KG1 (cell line): ENCODE measurements around the gene SCARB2.
A peak's percentile ranks its signal among the peaks of the same experiment; 100 is the strongest.

Source experiments
- DNase-seq: peaks from one replicate; lab custom pipeline; 2025; lab: John Stamatoyannopoulos, UW

Gene SCARB2

DNA sequence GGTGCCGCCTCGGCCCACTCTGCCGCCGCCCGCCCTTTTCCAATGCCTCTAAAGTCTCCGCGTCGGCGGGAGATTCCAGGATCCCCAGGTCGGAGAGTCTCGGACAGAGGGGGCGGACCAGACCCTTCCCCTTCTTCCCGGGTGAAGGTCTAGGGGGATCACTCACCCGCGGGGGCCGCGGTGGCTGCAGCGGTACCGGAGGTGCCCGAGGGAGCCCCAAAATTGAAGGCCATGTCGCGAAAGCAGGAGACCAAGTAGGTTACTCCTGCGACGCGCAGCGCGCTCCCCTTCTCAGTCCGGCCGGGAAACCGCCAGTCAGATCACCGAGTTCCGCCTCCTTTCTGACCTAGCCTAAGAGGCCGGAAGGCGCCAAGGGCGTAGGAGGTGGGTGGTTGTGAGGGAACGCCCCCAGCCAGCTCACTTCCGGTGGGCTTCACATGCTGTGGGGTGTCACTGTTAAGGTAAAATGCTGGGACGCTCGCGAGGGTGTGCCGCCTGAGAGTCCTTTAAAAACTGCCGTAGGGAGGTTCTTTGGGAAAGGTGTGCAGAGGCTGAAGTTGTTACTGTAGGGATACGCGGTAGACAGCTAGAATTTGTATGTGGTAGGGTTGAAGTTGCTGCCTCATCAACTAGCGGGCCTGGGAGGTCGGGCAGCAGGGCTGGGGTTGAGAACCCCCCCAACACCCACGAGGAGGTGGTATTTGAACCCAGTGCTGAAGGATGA is 65.3 kb downstream of the SCARB2 start, which contains the start of gene NUP54:
Gene NUP54 (minus strand): TSS at position 256 of the 724 bp plus-strand sequence. CDS start 23 bp downstream, at position 233.
- peak; percentile 90 for DNase-seq

GRCh38 chr4:76147454-76148141 is 66.0 kb downstream of the SCARB2 start:
- DNase-seq = peak; percentile 21

DNA sequence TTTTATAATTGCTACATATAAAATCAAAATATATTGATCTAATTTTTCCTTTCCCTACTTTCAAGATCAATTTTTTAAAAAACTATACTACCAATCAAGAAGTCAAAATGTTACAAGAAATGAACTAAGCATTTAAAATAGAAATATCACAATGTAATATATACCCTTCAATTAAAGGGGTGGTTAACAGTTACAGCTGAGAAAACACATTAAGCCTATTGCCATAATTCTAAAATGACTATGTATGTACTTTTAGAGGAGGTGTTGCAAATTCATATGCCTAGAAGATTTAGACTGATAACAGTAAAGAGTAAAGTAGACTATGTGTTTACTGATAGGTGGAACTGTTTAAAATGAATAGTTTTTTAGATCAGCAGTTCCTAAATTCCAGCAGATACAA is 69.1 kb downstream of the SCARB2 start:
- DNase-seq = no peak

- DNase-seq = no peak
Measured at GRCh38 chr4:76141241-76141640, 72.4 kb downstream of the SCARB2 start.

DNA sequence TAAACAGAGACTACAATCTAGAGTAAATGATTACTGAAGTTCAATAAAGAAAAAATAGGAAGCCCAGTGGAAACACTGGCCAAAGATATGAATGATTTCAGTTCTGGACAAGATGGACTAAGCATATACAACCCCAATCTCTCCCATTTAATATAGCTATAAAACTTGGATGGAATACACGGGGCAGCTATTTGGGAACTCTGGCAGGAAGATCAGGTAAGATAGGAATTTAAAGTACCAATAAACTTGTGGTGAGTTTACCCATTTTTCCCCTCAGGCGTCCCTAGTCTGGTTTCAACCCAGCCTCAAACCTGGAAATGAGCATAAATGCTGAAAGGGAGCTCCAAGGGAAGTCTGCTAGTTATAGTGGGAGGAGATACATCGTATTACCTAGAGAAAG is 85.9 kb downstream of the SCARB2 start:
- DNase-seq = no peak

GRCh38 chr4:76125816-76126215 is 87.8 kb downstream of the SCARB2 start:
- no peak for DNase-seq

DNA sequence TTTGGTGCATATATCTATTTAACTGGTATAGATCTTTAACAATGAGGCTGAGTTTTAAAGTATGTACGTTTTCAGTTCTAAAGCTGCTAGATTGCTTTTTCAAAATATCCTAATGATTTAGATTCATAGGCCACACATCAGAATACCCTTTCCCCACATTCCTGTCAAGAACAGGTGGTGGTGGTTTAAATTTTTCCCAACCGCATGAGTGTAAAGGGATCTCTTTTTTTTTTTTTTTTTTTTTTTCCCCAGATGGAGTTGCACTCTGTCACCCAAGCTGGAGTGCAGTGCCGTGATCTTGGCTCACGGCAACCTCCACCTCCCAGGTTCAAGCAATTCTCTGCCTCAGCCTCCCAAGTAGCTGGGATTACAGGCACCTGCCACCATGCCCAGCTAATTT is 93.4 kb downstream of the SCARB2 start:
- DNase-seq = no peak

GRCh38 chr4:76117536-76117935 is 96.1 kb downstream of the SCARB2 start:
- no peak for DNase-seq

DNA sequence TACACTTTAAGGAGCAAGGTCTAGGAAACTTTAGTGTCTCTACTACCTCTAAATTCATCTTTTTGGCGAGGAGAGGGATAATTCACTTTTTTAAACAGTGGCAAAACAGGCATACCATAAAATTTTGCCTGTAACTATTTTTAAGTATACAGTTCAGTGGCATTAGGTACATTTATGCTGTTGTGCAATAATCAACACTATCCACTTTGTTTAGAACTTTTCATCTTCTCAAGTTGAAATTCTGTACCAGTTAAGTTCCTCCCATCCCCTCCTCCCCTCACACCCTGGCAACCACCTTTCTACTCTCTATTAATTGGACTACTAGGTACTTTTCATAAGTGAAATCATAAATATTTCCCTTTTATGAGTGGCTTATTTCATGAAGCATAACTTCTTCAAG is 96.8 kb downstream of the SCARB2 start:
- DNase-seq = no peak
